ENCODE data around the gene SH3GL1. TPM values are rescaled to one million over a fixed set of nuclear protein-coding genes. Genes with fewer than 3 reads are reported as not detected.

Gene SH3GL1
- total and polyA plus RNA-seq, 2 of the 4 experiments (the other 2 are of a cell fraction): 28.1 to 138 TPM

DNA sequence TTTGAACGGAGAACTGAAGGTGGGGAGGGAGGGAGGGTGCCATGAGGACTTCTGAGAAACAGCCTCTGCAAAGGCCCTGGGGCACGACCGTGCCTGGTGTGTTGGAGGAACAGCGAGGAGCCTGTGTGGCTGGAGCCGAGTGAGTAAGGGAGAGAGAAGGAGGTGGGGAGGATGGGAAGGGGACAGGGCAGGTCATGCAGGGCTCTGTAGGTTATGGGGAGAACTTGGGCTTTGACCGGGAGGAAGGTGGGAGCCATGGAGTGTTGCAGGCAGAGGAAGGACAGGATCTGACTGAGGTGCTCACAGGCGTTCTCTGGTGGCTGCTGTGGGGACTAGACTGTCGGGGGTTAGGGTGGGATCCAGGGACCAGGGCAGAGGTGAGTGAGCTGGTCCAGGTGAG, 50.2 kb downstream of the SH3GL1 start:
- H2AK9ac ChIP-seq (replicated peaks; ENCODE audit: low read depth, low read length, poor library complexity): no peak overlapping the region
- no peak overlapping the region for H3K14ac ChIP-seq (replicated peaks; ENCODE audit: low read depth, low read length)
- no peak overlapping the region for H4K5ac ChIP-seq (ENCODE audit: low read depth, low read length)
- H4K8ac ChIP-seq (ENCODE audit: low read depth in 2 of 2, low read length in 2 of 2): no peak overlapping the region
- no peaks in the 10 kb centered on the region for H3K27me3 ChIP-seq (ENCODE audit: control insufficient read depth, insufficient read depth, low read length)
- H4K20me1 ChIP-seq (ENCODE audit: insufficient read depth, low read length): no peaks in the 10 kb centered on the region; the same call in 1 of the 2 replicates
- ATAC-seq (ENCODE audit: low read depth) (no peak), DNase-seq (no peak)
- H3K4me3 ChIP-seq (ENCODE audit: insufficient read depth, low read depth, low read length): no peak overlapping the region
- no peak overlapping the region for H3K4me2 ChIP-seq (ENCODE audit: low read depth, low read length)
- no peak overlapping the region for H3K27ac ChIP-seq (ENCODE audit: insufficient read depth, low read length)
- H3K36me3 ChIP-seq (ENCODE audit: control insufficient read depth, insufficient read depth, low read length): peaks cover 13% of the 10 kb centered on the region
- in situ Hi-C loops (cut with MboI; ENCODE audit: low sequenced_read_pairs): loop anchor here (5.0 kb wide), 1 partner anchor 83 kb away; no protein-coding TSS in a partner anchor
- ChIA-PET CTCF (no interaction called here), POLR2A (ENCODE audit: unreplicated experiment) (no interaction called here)
- H2BK120ac ChIP-seq (ENCODE audit: low read depth, low read length): no peak overlapping the region
- H2BK15ac ChIP-seq (ENCODE audit: low read depth, low read length): no peak overlapping the region
- no peak for TF ChIP-seq RAD21 (IDR thresholded peaks at IDR 0.05; ENCODE audit: low read length)
- TF ChIP-seq RCOR1 (IDR thresholded peaks at IDR 0.05; ENCODE audit: insufficient replicate concordance, low read length): no peak
- no peak for TF ChIP-seq BHLHE40 (IDR thresholded peaks at IDR 0.05; ENCODE audit: low read depth, low read length)
- no peak for TF ChIP-seq NFE2L2 (IDR thresholded peaks at IDR 0.05; ENCODE audit: low read depth, low read length)
- no peak for TF ChIP-seq FOS (IDR thresholded peaks at IDR 0.05; ENCODE audit: low read depth, low read length)
- TF ChIP-seq CHD1 (IDR thresholded peaks at IDR 0.05; ENCODE audit: low read depth, low read length): no peak
- TF ChIP-seq MAFK (IDR thresholded peaks at IDR 0.05; ENCODE audit: low read depth, low read length): no peak
- no peak for TF ChIP-seq RFX5 (IDR thresholded peaks at IDR 0.05; ENCODE audit: low read depth, low read length)
- TF ChIP-seq, protein P1, sequence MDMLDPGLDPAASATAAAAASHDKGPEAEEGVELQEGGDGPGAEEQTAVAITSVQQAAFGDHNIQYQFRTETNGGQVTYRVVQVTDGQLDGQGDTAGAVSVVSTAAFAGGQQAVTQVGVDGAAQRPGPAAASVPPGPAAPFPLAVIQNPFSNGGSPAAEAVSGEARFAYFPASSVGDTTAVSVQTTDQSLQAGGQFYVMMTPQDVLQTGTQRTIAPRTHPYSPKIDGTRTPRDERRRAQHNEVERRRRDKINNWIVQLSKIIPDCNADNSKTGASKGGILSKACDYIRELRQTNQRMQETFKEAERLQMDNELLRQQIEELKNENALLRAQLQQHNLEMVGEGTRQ (IDR thresholded peaks at IDR 0.05; ENCODE audit: low read depth, low read length): no peak
- TF ChIP-seq, protein P2, sequence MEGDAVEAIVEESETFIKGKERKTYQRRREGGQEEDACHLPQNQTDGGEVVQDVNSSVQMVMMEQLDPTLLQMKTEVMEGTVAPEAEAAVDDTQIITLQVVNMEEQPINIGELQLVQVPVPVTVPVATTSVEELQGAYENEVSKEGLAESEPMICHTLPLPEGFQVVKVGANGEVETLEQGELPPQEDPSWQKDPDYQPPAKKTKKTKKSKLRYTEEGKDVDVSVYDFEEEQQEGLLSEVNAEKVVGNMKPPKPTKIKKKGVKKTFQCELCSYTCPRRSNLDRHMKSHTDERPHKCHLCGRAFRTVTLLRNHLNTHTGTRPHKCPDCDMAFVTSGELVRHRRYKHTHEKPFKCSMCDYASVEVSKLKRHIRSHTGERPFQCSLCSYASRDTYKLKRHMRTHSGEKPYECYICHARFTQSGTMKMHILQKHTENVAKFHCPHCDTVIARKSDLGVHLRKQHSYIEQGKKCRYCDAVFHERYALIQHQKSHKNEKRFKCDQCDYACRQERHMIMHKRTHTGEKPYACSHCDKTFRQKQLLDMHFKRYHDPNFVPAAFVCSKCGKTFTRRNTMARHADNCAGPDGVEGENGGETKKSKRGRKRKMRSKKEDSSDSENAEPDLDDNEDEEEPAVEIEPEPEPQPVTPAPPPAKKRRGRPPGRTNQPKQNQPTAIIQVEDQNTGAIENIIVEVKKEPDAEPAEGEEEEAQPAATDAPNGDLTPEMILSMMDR (conservative IDR thresholded peaks at IDR 0.05; ENCODE audit: low read depth, low read length): no peak
- no peak for TF ChIP-seq MAZ (IDR thresholded peaks at IDR 0.05; ENCODE audit: borderline replicate concordance, low read depth, low read length)
- TF ChIP-seq SMC3 (IDR thresholded peaks at IDR 0.05; ENCODE audit: low read depth, low read length): no peak
- TF ChIP-seq, protein P3, sequence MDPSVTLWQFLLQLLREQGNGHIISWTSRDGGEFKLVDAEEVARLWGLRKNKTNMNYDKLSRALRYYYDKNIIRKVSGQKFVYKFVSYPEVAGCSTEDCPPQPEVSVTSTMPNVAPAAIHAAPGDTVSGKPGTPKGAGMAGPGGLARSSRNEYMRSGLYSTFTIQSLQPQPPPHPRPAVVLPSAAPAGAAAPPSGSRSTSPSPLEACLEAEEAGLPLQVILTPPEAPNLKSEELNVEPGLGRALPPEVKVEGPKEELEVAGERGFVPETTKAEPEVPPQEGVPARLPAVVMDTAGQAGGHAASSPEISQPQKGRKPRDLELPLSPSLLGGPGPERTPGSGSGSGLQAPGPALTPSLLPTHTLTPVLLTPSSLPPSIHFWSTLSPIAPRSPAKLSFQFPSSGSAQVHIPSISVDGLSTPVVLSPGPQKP (IDR thresholded peaks at IDR 0.05; ENCODE audit: borderline replicate concordance, low read depth, low read length): no peak
- TF ChIP-seq CEBPB (IDR thresholded peaks at IDR 0.05; ENCODE audit: low read depth, low read length): no peak
- TF ChIP-seq POLR2A (IDR thresholded peaks at IDR 0.05; ENCODE audit: low read depth, low read length): no peak
- no peak for TF ChIP-seq MXI1 (IDR thresholded peaks at IDR 0.05; ENCODE audit: borderline replicate concordance, low read depth, low read length)
- H2BK20ac ChIP-seq (ENCODE audit: low read depth, low read length): no peak overlapping the region
- WGBS, 2 experiments (ENCODE audit: extremely low coverage in 2 of 2, insufficient read length in 1 of 2): 58% methylated on average over 2 of the region's 8 CpGs; no CpG with 5 or more reads in 1 of the 2 experiments
- H2AK5ac ChIP-seq (ENCODE audit: low read depth, low read length): no peak overlapping the region
- H3K9me1 ChIP-seq (ENCODE audit: insufficient read depth, low read length): no peaks in the 10 kb centered on the region
- intact Hi-C loops (cut with micrococcal nuclease): no loop called here
- H2AFZ ChIP-seq (replicated peaks; ENCODE audit: low read length, poor library complexity): no peak overlapping the region
- H3K4me1 ChIP-seq (ENCODE audit: control insufficient read depth, insufficient read depth, low read length): no peaks in the 10 kb centered on the region
- no peak overlapping the region for H4K91ac ChIP-seq (ENCODE audit: insufficient read depth, low read depth, low read length)
- H2BK5ac ChIP-seq (ENCODE audit: low read depth, low read length, poor library complexity, severe bottlenecking): no peak overlapping the region
- H3K4ac ChIP-seq (ENCODE audit: low read depth, low read length): no peak overlapping the region
- no peaks in the 10 kb centered on the region for H3K9me3 ChIP-seq (ENCODE audit: control insufficient read depth, insufficient read depth, low read length)
- no peak overlapping the region for H3K18ac ChIP-seq (ENCODE audit: low read depth, low read length)
- H3K56ac ChIP-seq (ENCODE audit: extremely low read depth, insufficient read depth, low read length): no peak overlapping the region
- H3K9ac ChIP-seq (ENCODE audit: low read depth, low read length): no peak overlapping the region
- dilution Hi-C loops (cut with HindIII; ENCODE audit: low sequenced_read_pairs, unreplicated experiment): no loop called here
- H3K23ac ChIP-seq (ENCODE audit: low read depth, low read length): no peak overlapping the region
- no TSS peak for BruUV-seq (replicated peaks)
- H3K79me1 ChIP-seq (ENCODE audit: low read depth in 1 of 2, low read length in 2 of 2): peaks cover 0 to 4% of the 10 kb centered on the region in 2 experiments; a peak in 1 of 4 replicates

Measured in IMR-90 (cell line).